ENCODE measurements around the gene PKNOX2. TPM values are rescaled to one million over a fixed set of nuclear protein-coding genes. Genes with fewer than 3 reads are reported as not detected.

The PKNOX2 gene
- total RNA-seq, 1 donor from 2014 or later, result 3.4 TPM

GRCh38 chr11:125358254-125358840 is 193.8 kb downstream of the PKNOX2 start:
- DNase-seq (ENCODE audit: extremely low spot score in 2 of 2), result no peak
- no peaks in the 10 kb centered on the region for H3K36me3 ChIP-seq
- TF ChIP-seq CTCF (IDR thresholded peaks at IDR 0.05), result no peak
- no peak for TF ChIP-seq POLR2AphosphoS5 (IDR thresholded peaks at IDR 0.05; ENCODE audit: insufficient read depth in 1 of 2, low read depth in 1 of 2)
- no peak for TF ChIP-seq POLR2A (IDR thresholded peaks at IDR 0.05)
- H3K4me3 ChIP-seq, result no peak overlapping the region
- no peaks in the 10 kb centered on the region for H3K27me3 ChIP-seq
- no peaks in the 10 kb centered on the region for H3K9me3 ChIP-seq
- H3K27ac ChIP-seq, result no peak overlapping the region
- H3K4me1 ChIP-seq, result no peaks in the 10 kb centered on the region
- intact Hi-C loops (cut with DNase I), result no loop called here

- Histone ChIP-seq H3K27ac (no peak overlapping the region), H3K36me3 (no peaks in the 10 kb centered on the region), H3K4me1 (no peaks in the 10 kb centered on the region), H3K9me3 (no peaks in the 10 kb centered on the region), H3K27me3 (no peaks in the 10 kb centered on the region), H3K4me3 (no peak overlapping the region)
- TF ChIP-seq POLR2AphosphoS5 (IDR thresholded peaks at IDR 0.05; ENCODE audit: insufficient read depth in 1 of 2, low read depth in 1 of 2), result no peak
- no peak for TF ChIP-seq CTCF (IDR thresholded peaks at IDR 0.05)
- no peak for TF ChIP-seq POLR2A (IDR thresholded peaks at IDR 0.05)
- no peak for DNase-seq (ENCODE audit: extremely low spot score in 2 of 2)
- intact Hi-C loops (cut with DNase I), result no loop called here
Observed at GRCh38 chr11:125359130-125359529, 194.6 kb downstream of the PKNOX2 start.

DNA sequence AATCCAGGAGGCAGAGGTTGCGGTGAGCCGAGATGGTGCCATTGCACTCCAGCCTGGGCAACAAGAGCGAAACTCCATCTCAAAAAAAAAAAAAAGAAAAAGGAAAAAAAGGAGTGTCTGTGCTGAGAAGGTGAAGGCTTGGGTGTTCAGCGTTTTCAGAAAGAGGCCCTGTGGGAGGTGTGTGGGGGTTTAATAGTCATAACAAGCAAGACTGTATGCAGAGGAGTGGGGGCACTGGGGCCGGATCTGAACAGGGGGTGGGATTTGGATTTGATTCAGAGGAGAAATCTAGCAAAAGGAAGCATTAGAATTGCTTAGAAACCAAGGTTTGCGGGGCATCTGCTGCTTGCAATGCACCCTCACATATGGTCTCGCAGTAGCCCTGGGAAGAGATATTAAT is 195.5 kb downstream of the PKNOX2 start:
- Histone ChIP-seq H3K9me3 (no peaks in the 10 kb centered on the region), H3K27ac (no peak overlapping the region), H3K4me1 (no peaks in the 10 kb centered on the region), H3K36me3 (no peaks in the 10 kb centered on the region), H3K27me3 (no peaks in the 10 kb centered on the region), H3K4me3 (no peak overlapping the region)
- TF ChIP-seq POLR2A (IDR thresholded peaks at IDR 0.05) (no peak), CTCF (IDR thresholded peaks at IDR 0.05) (no peak), POLR2AphosphoS5 (IDR thresholded peaks at IDR 0.05; ENCODE audit: insufficient read depth in 1 of 2, low read depth in 1 of 2) (no peak)
- intact Hi-C loops (cut with DNase I), result no loop called here
- DNase-seq (ENCODE audit: extremely low spot score in 2 of 2), result no peak

GRCh38 chr11:125364121-125364826 is 199.7 kb downstream of the PKNOX2 start:
- no peaks in the 10 kb centered on the region for H3K9me3 ChIP-seq
- no peak for DNase-seq (ENCODE audit: extremely low spot score in 2 of 2)
- H3K4me1 ChIP-seq, result no peaks in the 10 kb centered on the region
- TF ChIP-seq CTCF (IDR thresholded peaks at IDR 0.05), result no peak
- no peak for TF ChIP-seq POLR2A (IDR thresholded peaks at IDR 0.05)
- TF ChIP-seq POLR2AphosphoS5 (IDR thresholded peaks at IDR 0.05; ENCODE audit: insufficient read depth in 1 of 2, low read depth in 1 of 2), result no peak
- H3K36me3 ChIP-seq, result no peaks in the 10 kb centered on the region
- intact Hi-C loops (cut with DNase I), result no loop called here
- H3K27me3 ChIP-seq, result no peaks in the 10 kb centered on the region
- no peak overlapping the region for H3K4me3 ChIP-seq
- H3K27ac ChIP-seq, result no peak overlapping the region

All from vagina (tissue), 2 donors.